GM19452 (cell line): ENCODE data around the gene BTBD18.

Experiments used
- ATAC-seq: cut with Tn5 transposase; IDR thresholded peaks from one replicate; pipeline ENCODE4 v1.9.1; 2021; ENCODE audit not compliant: unreplicated experiment

The BTBD18 gene

DNA sequence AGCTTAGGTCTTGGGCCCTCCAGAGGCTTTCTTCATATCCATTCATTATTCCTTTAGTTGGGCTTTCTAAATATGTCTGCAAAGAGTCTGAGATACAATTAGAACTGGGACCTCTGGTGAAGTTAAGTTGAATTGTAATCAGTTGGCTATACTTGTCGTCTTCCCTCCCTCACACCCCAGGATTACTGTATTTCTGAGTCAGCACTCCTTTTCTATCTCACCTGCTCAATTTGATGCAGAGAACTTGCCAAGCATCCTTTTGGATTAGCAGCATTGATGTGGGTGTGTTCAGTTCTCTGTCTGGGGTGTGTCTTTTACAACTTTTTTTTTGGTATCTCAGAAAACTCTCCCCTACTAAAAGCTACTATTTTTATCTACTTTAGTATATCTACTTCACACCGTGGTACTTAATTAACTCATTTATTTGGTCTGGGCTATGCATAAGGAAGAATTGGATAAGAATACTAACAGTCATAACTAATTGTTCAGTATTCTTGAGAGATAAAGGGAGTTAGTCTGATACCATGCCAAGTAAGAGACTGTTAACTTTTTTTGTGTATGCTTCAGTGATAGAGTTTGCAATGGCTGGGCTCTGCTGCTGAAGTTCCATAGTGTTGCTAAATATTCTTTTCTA, 25.1 kb upstream of the BTBD18 start:
- ATAC-seq = no peak

DNA sequence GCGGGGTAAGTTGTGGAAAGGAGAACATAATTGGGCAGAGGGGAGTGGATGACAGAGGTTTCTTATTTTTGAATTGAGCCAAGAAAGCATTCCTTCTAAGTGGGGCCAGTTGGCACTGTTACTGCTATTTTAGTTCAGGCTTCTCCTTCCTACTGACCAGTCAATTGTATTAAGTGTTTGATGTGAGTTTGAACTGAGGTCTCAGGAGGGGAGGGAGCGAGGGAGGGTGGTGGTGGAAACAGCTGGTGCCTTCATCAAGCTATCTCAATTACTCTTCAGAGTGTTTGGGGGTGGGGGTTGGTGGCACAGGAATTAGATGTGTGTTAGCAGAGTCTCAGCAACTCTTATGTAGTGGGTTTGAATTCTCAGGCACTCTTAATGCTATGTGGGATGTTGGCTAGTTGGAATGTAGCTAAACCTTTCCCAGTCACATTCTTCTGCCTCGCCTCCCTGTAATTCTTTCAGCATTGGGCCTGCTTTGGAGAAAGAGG, 24.5 kb upstream of the BTBD18 start:
- no peak for ATAC-seq

DNA sequence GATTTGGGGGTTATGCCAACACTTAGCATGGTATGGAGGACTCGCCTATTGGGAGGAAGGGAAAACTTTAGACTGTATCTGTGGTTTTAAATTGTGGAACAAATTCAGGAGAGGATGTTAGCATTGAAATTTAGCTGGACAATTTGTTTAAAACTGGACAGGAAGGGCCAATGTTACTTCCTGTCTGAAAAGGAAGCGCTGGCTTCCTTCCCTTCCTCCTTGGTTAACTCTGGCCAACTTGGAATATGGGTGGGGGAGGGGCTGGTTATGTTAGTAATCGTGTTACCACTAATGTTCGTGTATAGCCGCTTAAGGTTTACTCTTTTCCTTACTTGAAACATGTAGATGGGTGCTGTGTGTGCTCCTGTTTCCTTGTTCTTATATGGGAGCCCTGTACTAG, 23.9 kb upstream of the BTBD18 start:
- no peak for ATAC-seq

DNA sequence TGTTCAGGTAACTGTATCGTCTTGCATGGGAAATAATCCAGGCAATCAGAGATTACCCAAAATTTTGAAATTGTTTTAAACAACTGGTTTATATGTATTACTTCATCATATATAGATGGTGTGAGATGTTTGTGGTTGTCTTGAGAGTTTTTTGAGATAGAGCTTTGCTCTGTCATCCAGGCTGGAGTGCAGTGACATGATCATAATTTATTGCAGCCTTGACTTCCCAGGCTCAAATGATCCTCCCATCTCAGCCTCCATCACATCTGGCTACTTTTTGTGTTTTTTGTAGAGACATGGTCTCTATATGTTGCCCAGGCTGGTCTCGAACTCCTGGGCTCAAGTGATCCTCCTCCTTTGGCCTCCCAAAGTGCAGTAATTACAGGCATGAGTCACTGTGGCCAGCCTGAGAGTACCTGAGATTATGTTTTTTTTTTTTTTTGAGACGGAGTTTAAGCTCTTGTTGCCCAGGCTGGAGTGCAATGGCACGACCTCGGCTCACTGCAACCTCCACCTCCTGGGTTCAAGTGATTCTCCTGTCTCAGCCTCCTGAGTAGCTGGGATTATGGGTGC, 21.5 kb upstream of the BTBD18 start:
- no peak for ATAC-seq

DNA sequence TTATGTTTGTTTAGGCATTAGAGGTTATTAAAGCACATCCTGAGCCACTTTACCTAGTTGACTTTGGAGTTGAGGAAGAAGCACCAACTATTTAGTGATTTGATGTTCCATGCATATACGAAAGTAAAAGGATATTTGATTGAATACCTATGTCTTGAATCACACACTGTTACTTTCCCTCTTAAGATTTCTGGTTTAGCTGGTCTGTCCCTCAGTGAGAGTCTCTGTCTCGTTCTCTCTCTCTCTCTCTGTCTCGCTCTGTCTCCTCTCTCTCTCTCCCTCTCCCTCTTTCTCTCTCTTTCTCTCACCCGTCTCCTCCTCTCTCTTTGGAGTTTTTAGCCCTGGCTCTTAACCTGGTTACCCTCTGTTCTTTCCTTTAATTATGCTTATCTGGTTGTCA, 20.9 kb upstream of the BTBD18 start:
- ATAC-seq = no peak

DNA sequence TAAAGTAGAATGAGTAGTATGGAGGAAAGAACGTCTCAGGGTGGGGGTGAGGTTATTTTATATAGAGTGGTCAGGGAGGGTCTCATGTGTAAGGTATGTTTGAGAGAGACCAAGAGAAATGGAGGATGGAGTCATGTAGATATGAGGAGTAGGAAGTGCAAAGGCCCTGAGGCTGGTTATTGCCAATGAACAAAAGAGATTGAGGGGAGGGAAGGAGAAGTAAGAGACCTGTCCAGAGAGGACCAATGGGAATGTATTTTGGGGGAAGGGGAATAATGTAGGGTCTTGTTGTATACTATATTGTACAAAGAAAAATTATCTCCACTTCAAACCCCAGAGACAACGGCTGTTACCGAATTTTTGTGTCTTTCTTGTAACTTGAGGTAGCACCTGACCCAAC, 19.7 kb upstream of the BTBD18 start:
- ATAC-seq = no peak

DNA sequence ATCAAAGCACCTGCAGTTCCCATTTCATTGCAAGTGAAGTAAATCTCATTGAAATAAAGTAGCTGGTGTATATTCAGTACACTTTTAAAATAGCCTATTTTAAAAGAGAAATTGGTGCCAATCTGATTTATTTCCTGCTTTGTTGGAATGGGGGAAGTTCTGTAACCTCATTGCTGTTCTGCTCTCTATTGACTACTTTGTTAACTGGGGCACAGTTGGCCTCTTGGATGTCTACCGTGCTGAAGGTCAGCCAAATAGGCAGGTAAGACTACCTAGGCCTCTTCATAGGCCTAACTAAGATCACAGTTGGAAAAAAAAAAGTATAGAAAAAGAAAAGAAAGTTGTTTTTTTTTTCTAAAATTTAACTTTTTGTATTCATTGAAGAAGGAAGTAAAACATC, 19.2 kb upstream of the BTBD18 start:
- ATAC-seq = no peak

DNA sequence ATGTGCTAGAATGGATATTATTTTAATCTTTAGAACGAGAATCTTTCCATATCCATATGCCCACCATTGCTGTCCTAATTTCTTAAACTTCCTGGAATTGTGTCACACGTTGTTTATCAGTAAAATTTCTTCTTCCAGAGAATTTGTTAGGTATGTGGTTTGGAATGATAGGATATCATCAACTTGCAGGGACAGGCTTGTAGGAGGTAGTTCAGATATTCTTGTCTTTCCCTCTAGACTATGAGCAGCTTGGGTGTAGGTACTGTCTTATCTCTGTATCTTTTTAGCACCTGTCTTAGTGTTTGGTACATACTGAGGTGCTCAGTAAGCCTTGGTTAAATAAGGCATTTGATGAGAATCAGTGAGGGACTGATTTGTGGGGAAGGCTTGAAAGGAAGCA, 13.4 kb upstream of the BTBD18 start:
- no peak for ATAC-seq

DNA sequence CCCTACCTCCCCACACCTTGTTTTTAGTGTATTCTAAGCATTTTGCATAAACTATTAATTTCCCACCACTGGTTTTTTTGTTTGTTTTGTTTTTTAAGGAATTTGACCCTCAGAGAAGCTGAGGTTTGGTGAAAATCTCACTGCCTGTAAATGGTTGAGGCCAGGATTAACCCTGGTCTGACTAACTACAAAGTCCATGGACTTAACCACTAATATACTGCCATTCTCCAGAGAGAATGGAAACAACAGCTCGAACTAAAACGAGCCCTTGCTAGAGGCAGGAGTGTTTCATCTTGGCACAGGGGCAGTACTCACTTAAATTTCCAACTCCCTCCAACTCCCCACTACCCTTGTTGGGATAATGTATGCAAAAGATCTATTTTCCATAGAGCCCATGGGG, 12.9 kb upstream of the BTBD18 start:
- ATAC-seq = no peak

DNA sequence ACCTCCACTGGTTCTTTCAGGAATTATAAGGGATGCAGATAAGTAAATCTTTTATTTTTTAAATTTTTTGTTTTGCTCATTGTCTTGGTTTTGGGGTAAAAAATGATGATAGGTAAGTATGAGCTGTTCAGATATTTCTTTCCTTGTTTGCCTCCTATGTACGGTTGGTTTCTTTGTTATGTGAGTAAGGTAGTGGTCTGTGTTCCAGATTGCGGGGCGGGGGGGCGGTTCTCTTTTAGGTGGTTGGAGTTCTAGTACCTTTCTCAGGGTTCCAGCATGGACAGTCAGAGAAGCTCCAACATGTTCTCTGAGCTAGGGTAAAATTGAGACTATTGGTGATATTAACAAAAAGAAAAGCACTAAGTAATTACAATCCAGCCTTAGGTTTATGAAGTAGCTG, 12.4 kb upstream of the BTBD18 start:
- no peak for ATAC-seq

DNA sequence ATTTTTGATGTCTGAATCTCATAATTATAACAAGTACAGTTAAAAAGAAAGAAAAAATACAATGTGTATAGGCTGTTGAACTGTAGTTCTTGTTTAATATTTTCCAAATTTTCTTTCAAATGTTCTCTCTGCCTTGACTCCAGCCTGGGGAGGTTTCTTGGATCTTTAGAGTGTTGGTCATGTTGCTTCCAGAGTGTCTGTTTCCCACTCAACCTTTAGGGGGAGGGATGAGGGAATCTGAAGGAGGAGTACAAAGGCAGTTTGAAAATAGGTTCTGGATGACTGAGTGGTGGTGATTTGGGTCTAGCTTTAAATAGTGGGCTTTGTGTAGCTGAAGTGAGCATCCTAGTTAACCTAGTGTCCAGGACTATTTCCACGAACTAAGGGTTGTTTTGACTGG, 11.9 kb upstream of the BTBD18 start:
- no peak for ATAC-seq

DNA sequence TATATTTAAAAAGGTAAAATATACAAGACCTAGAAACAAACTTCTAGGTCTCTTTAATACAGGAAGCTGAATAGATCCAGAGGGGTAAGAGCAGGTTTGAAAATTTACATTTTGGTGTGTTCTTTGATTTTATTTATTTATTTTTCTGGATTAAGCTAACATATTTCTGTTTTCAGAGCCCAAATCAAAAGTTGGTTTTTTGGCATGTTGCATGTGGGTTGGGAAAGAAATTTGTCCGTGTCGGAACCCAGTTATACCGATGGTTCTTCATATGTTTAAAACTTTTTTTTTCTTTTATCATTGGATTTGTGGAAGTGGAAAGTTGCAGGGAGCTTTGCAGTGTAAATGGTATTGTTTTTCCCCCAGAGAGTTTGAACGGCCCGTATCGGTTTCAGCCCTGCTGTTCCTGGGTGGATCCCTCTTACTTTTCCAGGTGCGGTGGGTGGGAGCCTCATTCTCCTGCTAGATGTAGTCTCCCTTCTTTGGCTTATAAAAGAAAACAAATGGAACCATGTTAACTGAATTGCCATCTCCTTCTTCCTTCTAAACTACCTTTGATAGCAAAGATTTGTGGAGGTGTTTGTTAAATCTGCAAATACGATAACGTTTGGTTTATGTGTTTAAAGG, 10.7 kb upstream of the BTBD18 start:
- ATAC-seq = no peak

DNA sequence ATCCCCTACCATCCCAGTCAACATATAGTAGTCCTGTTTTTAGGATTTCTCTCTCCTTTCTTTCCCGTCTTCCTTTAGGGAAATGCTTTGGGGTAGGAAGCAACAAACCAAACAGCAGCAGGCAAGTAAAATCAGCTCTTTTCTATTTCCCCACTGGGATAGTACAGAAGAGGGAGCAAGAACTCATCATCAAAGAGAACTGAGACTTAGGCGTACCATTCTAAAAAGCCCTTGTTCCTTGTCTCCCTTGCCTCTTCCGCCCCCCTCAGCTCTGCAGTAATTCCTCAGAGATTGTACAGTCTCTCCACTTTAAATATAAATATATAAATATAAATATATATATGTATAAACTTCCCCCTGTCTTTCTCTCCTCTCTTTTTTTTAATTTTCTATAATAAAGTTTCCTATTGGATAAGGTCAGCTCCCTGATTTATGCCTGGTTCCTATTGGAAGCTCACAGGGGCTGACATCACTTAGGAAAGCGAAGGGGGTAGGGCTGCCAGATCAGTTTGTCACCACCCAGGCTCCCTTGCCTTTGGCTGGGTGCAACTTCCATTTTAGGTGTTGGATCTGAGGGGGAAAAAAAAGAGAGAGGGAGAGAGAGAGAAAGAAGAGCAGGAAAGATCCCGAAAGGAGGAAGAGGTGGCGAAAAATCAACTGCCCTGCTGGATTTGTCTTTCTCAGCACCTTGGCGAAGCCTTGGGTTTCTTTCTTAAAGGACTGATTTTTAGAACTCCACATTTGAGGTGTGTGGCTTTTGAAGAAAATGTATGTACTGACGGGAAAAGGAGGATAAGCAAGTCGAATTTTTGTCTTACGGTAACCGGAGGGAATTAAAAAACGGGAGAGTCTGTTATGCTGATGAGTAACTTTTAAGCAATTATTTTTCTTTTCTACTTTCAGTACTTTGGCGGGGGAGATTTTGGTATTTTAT, 9.9 kb upstream of the BTBD18 start, which contains the start of gene CTNND1:
Gene CTNND1 (plus strand): TSS at position 502 of the 934 bp plus-strand sequence. CDS start 29,677 bp downstream, outside the sequence.
- ATAC-seq = peak; percentile 97

DNA sequence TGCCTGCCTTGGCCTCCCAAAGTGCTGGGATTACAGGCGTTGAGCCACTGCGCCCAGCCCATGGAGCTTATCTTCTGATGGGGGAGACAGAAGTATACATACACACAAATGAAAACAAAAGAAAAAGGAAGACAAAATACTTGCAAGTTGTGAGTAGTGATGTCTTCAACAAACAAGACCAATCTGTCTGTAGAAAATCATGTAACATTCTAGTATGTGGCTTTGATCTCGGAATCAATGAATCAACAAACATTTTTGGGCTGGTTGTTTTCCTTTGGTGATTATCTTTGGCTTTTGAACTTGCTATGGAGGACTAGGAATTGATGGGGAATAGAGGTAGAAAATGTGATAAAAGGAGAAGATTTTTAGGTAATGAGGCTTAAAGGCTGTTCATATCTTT, 6.6 kb upstream of the BTBD18 start:
- ATAC-seq = no peak

DNA sequence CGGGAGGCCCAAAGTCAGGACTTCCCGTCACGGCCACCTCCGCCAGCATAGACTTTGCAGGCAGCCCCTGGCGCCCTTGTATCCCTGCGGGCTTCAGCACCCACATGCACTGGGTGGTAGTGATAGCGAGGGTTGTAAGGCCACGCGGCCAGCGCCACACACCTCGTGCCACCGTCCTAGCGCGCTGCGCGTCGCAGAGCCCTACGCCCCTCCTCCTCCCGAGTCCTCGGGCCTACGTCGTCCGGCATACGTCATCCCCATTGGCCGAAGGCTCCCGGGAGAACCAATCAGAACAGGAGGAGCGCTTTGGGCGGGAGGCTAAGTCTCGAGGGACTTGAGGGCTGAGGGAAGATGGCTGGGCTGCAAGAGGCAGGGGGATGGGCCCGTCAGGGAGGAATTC, 1.3 kb upstream of the BTBD18 start:
- ATAC-seq = no peak

DNA sequence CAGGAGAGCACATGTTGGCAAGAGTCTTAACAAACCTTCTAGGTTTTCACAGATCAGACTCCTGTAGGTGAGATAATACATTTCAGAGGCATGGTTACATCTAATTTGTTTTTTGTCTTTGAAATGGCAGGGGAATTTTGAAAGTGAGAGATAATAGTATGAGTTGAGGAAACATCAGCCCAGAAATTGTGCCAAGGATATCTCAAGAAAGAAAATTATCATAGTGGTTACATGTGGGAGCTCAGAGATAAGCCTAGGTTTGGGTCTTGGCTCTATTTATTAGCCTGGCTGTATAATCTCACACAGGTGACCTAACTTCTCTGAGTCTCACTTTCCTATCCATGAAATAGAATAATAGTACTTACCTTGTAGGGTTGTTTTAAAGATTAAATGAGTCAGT, 443 bp downstream of the BTBD18 start:
- ATAC-seq = no peak

DNA sequence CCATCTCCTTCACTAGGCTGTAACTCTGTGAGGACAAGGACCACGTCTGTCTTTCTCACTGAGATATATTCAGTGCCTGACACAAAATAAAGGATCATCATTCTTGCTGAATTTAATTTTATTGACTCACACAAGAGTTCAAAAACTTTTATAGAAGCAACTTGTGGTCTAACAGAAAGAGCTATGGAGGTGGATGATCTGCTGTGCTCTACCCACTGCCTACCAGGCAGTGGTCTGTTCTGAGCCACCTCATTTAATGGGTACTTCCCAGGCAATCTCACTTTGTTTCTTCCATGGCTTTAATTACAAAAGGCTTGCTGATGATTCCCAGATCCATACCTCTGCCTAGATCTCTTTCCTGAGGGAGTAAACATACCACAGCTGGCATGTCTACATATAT, 4.7 kb downstream of the BTBD18 start:
- no peak for ATAC-seq

DNA sequence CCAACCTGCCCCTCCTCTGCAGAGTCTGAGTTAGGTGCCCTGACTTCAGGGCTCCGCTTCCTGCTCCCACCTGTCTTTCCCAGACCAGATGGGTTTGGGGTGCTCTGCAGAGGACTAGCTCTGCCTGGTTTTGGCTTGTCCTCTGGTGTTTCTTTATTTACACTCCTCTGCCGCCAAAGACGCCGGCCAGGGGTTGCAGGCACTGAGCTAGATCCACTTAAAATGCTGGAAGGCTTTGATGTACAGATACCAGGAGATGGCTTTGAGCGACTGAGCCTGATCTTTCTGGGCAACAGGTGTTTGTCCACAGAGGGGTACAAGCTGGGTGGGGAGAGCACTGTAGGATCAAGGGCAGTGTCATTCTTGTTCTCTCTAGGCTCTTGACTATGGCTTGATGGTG, 6.4 kb downstream of the BTBD18 start:
- no peak for ATAC-seq

DNA sequence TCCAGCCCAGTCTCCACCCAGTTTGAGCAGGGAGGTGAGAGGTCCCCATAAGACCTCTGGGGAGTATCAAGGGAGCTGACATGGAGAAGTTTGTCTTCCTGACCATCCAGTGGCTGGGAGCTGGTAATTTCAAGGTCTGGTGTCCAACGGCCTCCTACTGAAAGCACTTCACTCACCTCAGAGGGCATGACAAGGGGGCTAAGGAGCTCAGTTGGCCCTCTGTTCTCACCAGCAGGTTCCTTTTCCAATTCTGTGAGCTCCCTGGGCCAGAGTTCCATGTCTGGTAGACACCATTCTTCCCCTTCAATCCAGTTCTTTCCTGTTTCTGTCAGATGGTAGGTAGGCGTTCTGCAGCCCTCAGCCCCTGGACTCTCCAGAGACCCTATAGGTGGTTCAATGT, 7.3 kb downstream of the BTBD18 start:
- ATAC-seq = no peak

DNA sequence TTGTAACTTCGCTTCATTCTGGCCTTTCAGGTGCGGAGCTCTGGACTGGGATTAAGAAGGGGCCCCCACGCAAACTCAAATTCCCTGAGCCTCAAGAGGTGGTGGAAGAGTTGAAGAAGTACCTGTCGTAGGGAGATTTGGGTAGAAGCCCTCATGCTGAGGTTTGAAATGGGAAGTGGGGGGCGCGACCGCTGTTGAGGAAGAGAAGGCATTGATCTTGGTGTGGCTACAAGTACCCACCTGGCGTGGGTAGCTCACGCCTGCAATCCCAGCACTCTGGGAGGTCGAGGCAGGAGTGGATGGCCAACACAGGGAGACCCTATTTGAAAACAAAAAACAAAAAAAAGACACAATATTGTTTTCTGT, 9.5 kb downstream of the BTBD18 start:
- no peak for ATAC-seq
